HG03575 (cell line): ENCODE measurements around the gene PARD3.
"Not testable (repeated sequence)": the region's sequence is repeated elsewhere in the genome, so short reads cannot be mapped to it uniquely, and the experiment has no call there.

Source experiments
- ATAC-seq: cut with Tn5 transposase; IDR thresholded peaks from one replicate; pipeline ENCODE4 v1.9.1; 2021; ENCODE audit not compliant: unreplicated experiment, insufficient number of reproducible peaks, low FRiP score; ENCODE audit errors: extremely low read depth

Gene PARD3

DNA sequence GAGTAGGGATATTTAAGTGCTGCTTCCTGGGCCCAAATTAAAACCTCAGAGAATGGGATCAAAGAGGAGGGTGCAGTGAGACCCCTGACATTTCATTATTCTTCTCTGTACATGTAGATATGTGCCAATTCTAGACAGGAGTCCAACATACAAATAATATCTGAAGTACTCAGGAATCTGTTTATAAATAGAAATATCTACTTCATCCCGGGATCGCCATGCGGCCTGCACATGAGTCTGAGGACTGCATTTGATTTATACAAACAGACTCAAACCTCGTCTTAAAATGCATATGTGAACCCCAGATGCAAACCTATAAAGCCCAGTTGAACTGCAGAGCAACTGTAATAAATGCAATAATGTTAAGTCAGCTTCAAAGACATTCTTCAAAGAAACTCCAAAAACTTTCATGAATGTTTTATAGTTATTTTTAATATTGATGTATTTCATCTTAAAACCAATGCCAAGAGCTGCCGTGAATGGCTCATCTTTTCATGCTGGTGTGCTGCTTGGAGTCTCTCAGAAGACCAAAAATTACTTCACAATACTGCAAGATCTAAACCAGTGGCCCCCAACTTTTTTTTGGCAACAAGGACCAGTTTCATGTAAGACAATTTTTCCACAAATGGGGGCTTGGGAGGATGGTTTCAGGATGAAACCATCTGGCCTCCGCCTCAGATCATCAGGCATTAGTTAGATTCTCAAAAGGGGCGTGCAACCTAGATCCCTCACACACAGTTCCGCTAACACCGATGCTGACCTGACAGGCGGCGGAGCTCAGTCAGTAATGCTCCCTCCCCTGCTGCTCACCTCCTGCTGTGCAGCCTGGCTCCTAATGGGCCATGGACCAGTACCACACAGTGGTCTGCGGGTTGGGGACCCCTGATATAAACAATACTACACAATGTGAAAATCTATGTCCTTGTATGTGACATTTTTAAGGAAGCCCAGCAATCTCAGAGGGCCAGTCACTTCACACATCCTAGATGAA lies 166.9 kb downstream of the PARD3 start:
- no peak for ATAC-seq

DNA sequence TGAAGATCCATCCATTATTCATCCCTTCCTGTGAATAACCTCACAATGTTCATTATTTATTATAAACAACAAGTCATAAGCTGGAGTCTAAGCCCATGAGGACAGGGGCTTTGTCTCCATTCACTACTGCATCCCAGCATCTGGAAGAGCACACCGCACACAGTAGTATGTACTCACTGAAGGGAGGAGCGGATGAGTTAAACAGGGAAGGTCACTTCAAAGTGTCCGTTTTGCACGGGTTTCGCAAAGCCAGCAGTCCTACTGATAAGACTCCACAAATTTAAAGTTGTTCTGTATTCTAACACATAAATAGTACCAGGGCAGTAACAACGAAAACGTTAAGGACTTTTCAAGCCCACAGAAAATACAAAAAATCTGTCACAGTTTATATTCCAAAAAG lies 167.9 kb downstream of the PARD3 start:
- no peak for ATAC-seq

- ATAC-seq = no peak
Observed at GRCh38 chr10:34646331-34646730, 168.8 kb downstream of the PARD3 start.

DNA sequence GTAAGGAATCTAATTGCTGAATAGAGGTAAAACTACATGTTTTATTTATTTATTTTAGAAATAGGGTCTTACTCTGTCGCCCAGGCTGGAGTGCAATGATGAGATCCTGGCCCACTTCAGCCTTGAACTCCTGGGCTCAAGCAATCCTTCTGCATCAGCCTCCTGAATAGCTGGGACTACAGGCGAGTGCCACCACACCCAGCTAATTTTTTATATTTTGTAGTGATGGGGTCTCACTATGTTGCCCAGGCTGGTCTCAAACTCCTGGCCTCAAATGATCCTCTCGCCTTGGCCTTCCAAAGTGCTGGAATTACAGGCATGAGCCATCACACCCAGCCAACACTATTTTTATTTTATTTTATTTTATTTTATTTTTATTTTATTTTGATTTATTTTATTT lies 170.3 kb downstream of the PARD3 start:
- ATAC-seq = not testable (repeated sequence)

GRCh38 chr10:34644224-34644623 lies 170.9 kb downstream of the PARD3 start:
- no peak for ATAC-seq

DNA sequence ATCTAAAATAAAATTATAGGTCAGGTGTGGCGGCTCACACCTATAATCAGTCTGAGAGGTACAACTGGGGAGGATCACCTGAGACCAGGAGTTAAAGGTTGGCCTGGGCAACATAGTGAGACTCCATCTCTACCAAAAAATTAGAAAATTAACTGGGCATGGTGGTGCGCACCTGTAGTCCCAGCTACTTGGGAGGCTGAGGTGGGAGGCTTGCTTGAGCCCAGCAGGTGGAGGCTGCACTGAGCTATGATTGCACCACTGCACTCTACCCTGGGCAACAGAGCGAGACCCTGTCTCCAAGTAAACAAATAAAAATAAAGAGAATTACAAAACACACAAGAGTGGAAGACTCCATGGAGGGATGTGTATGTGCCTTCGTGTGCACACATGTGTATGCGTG lies 171.5 kb downstream of the PARD3 start:
- no peak for ATAC-seq

- no peak for ATAC-seq
Observed at GRCh38 chr10:34641913-34642558, 173.1 kb downstream of the PARD3 start.

DNA sequence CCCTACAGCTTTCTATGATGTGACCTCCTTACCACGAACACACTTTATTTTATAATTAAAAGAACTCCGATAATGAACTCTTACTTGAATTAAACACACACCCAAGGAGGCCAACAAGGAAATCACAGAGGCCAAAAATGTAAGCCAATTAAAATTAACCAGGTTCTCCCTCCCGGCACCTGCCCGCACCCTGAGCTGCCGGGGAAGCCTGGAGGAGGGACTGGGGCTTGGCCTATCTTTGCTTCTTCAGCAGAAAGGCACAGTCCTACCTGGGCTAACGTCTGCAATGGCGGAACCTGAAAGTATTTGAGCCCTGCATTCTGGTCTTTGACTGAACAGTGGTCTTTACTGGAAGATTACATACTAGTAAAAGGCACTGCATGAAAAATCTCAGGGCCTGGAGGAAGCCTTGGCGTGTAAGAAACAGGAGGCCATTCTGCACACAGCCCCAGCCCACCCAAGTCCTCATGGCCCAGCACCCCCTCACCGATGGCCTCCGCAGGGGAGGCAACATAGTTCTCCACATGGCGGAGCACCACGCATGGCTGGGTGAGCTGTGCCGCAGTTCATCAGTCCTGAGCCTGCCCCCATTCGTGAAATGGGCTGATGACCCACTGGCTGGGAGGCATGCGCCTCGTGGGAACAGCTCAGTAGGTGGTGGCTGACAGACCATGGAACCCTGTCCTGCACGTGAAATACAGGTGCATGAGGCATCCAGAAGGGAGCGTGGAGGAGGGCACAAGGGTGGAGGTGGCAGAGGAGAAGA lies 173.8 kb downstream of the PARD3 start:
- ATAC-seq = no peak

DNA sequence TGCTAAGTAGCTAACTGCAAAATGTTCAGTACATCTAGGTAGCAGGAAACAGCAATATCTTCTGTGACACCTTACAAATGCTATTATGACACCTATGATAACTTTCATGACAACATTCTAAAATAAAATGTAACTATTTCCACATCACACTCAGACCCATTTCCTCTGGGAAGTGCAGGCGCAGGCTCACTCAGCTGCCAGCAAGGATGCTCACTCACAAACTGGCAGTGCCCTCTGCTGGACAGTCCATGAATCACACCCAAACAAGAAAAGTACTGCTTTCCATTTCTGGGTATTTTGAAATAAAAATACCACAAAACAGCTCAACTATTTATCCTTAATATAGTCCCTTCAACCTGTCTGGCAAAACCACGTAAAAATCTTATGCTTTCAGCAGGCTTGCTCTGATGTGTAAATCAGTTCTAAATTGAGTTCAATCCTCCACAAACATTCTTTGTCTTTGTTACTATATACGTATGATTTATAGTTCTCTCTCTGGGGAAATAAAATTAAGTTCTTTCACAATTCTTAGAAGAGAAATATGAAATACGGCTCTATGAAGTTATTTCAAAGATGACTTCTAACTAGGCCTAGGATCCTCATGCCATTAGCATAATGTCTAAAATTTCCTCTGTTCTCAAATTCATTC lies 176.6 kb downstream of the PARD3 start:
- ATAC-seq = no peak

GRCh38 chr10:34637418-34637911 lies 177.6 kb downstream of the PARD3 start:
- ATAC-seq = peak; percentile 86

- ATAC-seq = no peak
Observed at GRCh38 chr10:34635111-34635510, 180.0 kb downstream of the PARD3 start.

DNA sequence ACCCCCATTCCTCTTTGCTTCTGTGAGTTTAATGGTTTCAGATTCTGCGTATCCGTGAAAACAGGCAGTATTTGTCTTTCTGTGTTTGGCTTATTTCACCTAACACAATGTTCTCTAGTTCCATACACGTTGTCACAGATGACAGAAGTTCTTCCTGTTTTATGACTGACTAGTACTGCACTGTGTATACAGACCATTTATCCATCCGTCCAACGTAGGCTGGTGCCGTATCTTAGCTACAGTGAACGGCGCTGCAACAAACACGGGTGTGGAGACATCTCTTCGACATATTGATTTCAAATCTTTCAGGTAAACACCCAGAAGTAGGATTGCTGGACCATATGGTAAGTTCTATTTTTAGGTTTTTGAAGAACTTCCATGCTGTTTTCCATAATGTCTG lies 181.7 kb downstream of the PARD3 start:
- ATAC-seq = no peak

DNA sequence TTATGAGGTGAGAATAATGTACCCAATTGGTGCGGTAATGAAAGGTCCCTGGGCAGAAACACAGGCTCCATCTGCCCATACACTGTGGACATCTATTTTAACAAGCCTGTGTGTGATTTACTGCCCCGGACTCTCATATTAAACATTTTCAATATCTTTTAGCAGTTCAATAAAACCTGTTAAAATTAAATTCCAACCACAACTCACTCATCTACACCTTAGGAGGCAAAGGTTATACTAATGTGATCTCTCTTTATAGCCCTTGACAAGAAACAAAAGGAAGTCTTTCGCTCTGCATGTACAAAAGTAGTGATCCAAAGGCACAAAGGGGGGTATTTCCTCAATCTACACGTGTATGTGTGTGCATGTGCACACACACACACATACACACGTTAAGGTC lies 186.0 kb downstream of the PARD3 start:
- ATAC-seq = no peak

GRCh38 chr10:34628174-34628796 lies 186.8 kb downstream of the PARD3 start:
- no peak for ATAC-seq

GRCh38 chr10:34627741-34628140 lies 187.4 kb downstream of the PARD3 start:
- ATAC-seq = no peak

DNA sequence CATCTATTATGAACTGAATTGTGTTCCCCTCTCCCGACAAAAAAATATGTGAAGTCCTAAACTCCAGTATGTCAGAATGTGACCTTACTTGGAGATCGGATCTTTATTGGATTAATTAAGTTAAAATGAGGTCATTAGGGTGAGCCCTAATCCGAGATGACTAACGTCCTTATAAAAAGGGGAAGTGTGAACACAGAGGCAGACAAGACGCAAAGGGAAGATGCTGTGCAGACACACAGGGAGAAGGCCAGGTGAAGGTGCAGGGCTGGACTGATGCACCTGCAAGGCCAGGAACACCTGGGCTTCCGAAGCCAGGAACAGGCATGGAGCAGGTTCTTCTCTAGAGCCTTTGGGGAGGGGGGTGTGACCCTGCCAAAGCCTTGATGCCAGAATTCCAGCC lies 187.8 kb downstream of the PARD3 start:
- no peak for ATAC-seq

- no peak for ATAC-seq
Observed at GRCh38 chr10:34626158-34626880, 188.8 kb downstream of the PARD3 start.
